K562 (cell line): ENCODE data around the gene MRAS. TPM values are rescaled to one million over a fixed set of nuclear protein-coding genes. Genes with fewer than 3 reads are reported as not detected.

ENCODE experiments used
- BRD4 ChIP-seq: fragments of 200-600 bp; sonication (generic); IDR thresholded peaks from 2 replicates; pipeline ENCODE4 v1.6.1; 2017; ENCODE audit warnings: inconsistent platforms
- CCNT2 ChIP-seq: IDR thresholded peaks from 2 replicates; pipeline ENCODE4 v1.6.1; 2011; ENCODE audit warnings: borderline replicate concordance, low read depth, mild to moderate bottlenecking, moderate library complexity, mixed read lengths, low read length; ENCODE audit not compliant: insufficient read length; ENCODE audit errors: extremely low read depth
- KLF13 ChIP-seq: fragments of 450-650 bp; IDR thresholded peaks from 2 replicates; pipeline ENCODE4 v1.6.1; 2016; ENCODE audit warnings: missing genetic modification characterization, low read depth, mild to moderate bottlenecking, missing compliant biosample characterization, moderate library complexity, borderline replicate concordance
- MAZ ChIP-seq, 2 experiments: fragments of 450-650 bp in 1 of 2; sonication (generic) in 1 of 2; formaldehyde crosslinking; IDR thresholded peaks in 1 of 2; conservative IDR thresholded peaks in 1 of 2; 2 replicates each; pipeline versions ENCODE4 v1.4.0 to v1.5.0; 2020; ENCODE audit warnings: mild to moderate bottlenecking in 1 of 2, missing genetic modification reagents in 1 of 2
- MEIS2 ChIP-seq: fragments of 450-650 bp; IDR thresholded peaks from 2 replicates; pipeline ENCODE4 v1.6.1; 2014; ENCODE audit warnings: mild to moderate bottlenecking; ENCODE audit not compliant: partially characterized antibody
- RBM22 ChIP-seq: fragments of 200-400 bp; formaldehyde crosslinking; IDR thresholded peaks from 2 replicates; pipeline ENCODE4 v1.6.1; 2018; ENCODE audit warnings: low read length, low read depth; ENCODE audit not compliant: poor library complexity, severe bottlenecking
- RCOR1 ChIP-seq, 2 experiments: IDR thresholded peaks; 2 replicates each; pipeline ENCODE4 v1.6.1; 2012; ENCODE audit warnings: low read depth in 2 of 2, low read length in 2 of 2, borderline replicate concordance in 1 of 2, improper control_type of control experiment in 1 of 2
- STAG1 ChIP-seq: sonication (generic); formaldehyde crosslinking; IDR thresholded peaks from 2 replicates; pipeline ENCODE4 v1.5.0; 2020; ENCODE audit warnings: missing genetic modification reagents, borderline replicate concordance
- SUPT5H ChIP-seq: fragments of 450-650 bp; IDR thresholded peaks from 2 replicates; pipeline ENCODE4 v1.6.1; 2016
- TEAD4 ChIP-seq, 2 experiments: sonication (generic) in 1 of 2; formaldehyde crosslinking in 1 of 2; IDR thresholded peaks; 2 replicates each; pipeline versions ENCODE4 v1.6.1 to v1.8.0; 2012 to 2022; ENCODE audit warnings: borderline replicate concordance in 1 of 2, inconsistent platforms in 1 of 2, low read length in 1 of 2, mild to moderate bottlenecking in 1 of 2, missing genetic modification reagents in 1 of 2
- TRIM28 ChIP-seq: fragments of 450-650 bp; IDR thresholded peaks from 2 replicates; pipeline ENCODE4 v1.6.1; 2017
- USF2 ChIP-seq: sonication (generic); formaldehyde crosslinking; IDR thresholded peaks from 2 replicates; pipeline ENCODE4 v1.5.0; 2020; ENCODE audit warnings: missing genetic modification reagents
- ZBTB40 ChIP-seq, 2 experiments: fragments of 450-650 bp in 1 of 2; sonication (generic) in 1 of 2; formaldehyde crosslinking in 1 of 2; IDR thresholded peaks; 2 replicates each; pipeline versions ENCODE4 v1.7.1 to v1.9.0; 2016 to 2022; ENCODE audit warnings: inconsistent platforms in 1 of 2, mild to moderate bottlenecking in 1 of 2, missing genetic modification reagents in 1 of 2
- ZNF134 ChIP-seq: fragments of 250-450 bp; sonication (Bioruptor Pico); conservative IDR thresholded peaks from 2 replicates; pipeline ENCODE4 v1.4.0; 2020
- ZNF146 ChIP-seq: IDR thresholded peaks from one replicate; pipeline ENCODE4 v1.6.1; 2018; ENCODE audit warnings: missing compliant biosample characterization; ENCODE audit not compliant: unreplicated experiment
- ZNF444 ChIP-seq: fragments of 250-450 bp; sonication (Bioruptor Pico); IDR thresholded peaks from 2 replicates; pipeline ENCODE4 v1.4.0; 2020; ENCODE audit warnings: mild to moderate bottlenecking, moderate library complexity
- ZNF561 ChIP-seq: fragments of 450-650 bp; formaldehyde crosslinking; conservative IDR thresholded peaks from 2 replicates; pipeline ENCODE4 v1.4.0; 2020; ENCODE audit warnings: mild to moderate bottlenecking, moderate library complexity
- polyA plus RNA-seq, 8 experiments: library from polyadenylated mRNA; depleted of rRNA in 4 of 8; stranded (reverse) in 5 of 8; unstranded in 3 of 8; fragments of >200 nt; fragmentation: Nextera tagmentation in 2 of 8; fragmentation: Illumina TruSeq in 1 of 8; extraction: Ambion mirVana in 2 of 8; extraction: Trizol in 1 of 8; gene quantifications; 2 replicates each; pipeline versions ENCODE4 v1.2.1 to v1.2.3, GENCODE V29; 2011 to 2014; ENCODE audit warnings: inconsistent platforms in 1 of 8, missing spikeins in 1 of 8
- total RNA-seq, 7 experiments: library from RNA; depleted of rRNA in 6 of 7; stranded (reverse); fragments of >200 nt in 6 of 7; fragmentation: Illumina TruSeq in 2 of 7; extraction: Trizol in 2 of 7; gene quantifications; 2 replicates each; pipeline versions ENCODE4 v1.2.1 to v1.2.3, GENCODE V29; 2011 to 2021; ENCODE audit warnings: low replicate concordance in 1 of 7

MRAS gene
- total and polyA plus RNA-seq, 9 of the 15 experiments (the other 6 are each of a cell fraction or from before 2014, with no cell fraction given): 1.5 to 10.0 (median 5.0) TPM

DNA sequence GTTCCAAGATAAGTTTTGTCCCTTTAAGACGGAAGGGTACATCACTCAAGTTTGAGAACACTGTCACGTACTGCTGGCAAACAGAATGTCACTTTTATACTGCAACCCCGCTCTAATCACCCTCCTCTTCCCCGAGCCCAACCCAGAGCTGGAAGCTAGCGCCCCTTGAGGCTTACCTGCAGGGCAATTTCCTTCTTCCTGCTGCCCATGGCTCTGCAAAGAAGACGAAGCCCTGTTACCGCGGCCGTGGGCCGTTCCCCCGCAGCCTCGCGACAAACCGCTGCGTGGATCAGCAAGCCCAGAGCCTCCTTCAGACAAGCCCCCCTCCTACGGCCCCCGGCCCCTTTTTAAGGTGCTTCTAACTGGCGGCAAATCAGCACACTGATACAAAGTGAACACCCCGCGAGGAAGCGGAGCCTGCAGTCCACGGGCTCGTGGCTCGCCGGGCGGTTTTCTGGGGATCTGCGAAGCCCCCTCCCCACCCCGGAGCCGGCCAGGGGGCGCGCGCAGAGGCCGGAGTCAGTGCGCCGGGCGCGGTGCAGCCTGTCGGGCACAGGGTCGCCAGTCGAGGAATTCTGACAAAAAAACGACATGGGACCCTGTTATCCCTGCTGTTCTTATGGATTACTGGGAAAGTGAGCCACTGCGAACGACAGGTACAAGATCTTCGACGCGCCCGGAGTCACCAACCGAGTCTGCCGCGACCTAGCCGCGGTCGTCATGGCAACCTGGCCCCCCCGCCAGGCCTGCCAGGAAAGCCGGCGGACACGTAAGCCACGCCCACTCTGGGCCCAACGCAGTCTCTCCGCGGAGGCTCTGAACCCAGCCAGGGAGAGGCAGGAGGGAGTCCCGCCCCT is 19.0 kb upstream of the MRAS start, which contains the start of gene NME9 (continued):
- peak; percentile 41; the same call in 1 of the 2 replicates for TF ChIP-seq ZBTB40 (IDR thresholded peaks at IDR 0.05)
- TF ChIP-seq ZBTB40 (CRISPR knock-in tag; IDR thresholded peaks at IDR 0.05): no peak
- TF ChIP-seq STAG1 (CRISPR knock-in tag): no peak
- TF ChIP-seq RCOR1 (IDR thresholded peaks at IDR 0.05; ENCODE audit: borderline replicate concordance in 1 of 2, low read depth in 2 of 2, low read length in 2 of 2): 0 out of 4 replicates have a peak, but pooled peaks of 1 of the 2 experiments have one; percentile 7
- 0 out of 2 replicates have a peak, but pooled peaks have one; percentile 13 for TF ChIP-seq KLF13
- TF ChIP-seq ZNF561: no peak
- TF ChIP-seq MEIS2: no peak
- TF ChIP-seq ZNF444: no peak
- no peak for TF ChIP-seq SUPT5H
- TF ChIP-seq USF2 (CRISPR knock-in tag): no peak
- peak in 1 of 2 experiments; percentile 21; a peak in 2 of 4 replicates for TF ChIP-seq MAZ (CRISPR knock-in tag; conservative IDR thresholded peaks at IDR 0.05 in 1 of 2, IDR thresholded peaks at IDR 0.05 in 1 of 2)
- no peak for TF ChIP-seq ZNF146 (CRISPR knock-in tag)
- TF ChIP-seq BRD4: no peak
- no peak for TF ChIP-seq ZNF134 (CRISPR knock-in tag)
- no peak for TF ChIP-seq TRIM28
- TF ChIP-seq RBM22: no peak
- TF ChIP-seq CCNT2: no peak
- no peak for TF ChIP-seq TEAD4 (IDR thresholded peaks at IDR 0.05; ENCODE audit: low read length)
- no peak for TF ChIP-seq TEAD4 (CRISPR knock-in tag; IDR thresholded peaks at IDR 0.05; ENCODE audit: borderline replicate concordance)
